GM12878 (cell line): ENCODE results near the gene TXLNB. TPM values are rescaled to one million over a fixed set of nuclear protein-coding genes. Genes with fewer than 3 reads are reported as not detected.

Experiments used
- ATAC-seq: fragments of 200-7000 bp; cut with Tn5 transposase; 3 replicates; pipeline ENCODE4 v1.9.1; 2020; ENCODE audit warnings: mild to moderate bottlenecking, moderate library complexity
- BruUV-seq: library from RNA; stranded (reverse); fragments of 400-500 nt; replicated peaks from 2 replicates; lab custom pipeline; 2021; lab: Mats Ljungman, UMichigan
- CTCF ChIA-PET: fragments of 300-600 bp; sonication (Branson Sonifier 250); formaldehyde crosslinking; extraction: SDS; loops from one replicate; lab custom pipeline; 2021; ENCODE audit warnings: inconsistent platforms; lab: Yijun Ruan, JAX
- POLR2A ChIA-PET: fragments of 350-600 bp; formaldehyde crosslinking; extraction: SDS; loops from one replicate; lab custom pipeline; 2021; ENCODE audit warnings: inconsistent platforms; lab: Charles Lee
- RAD21 ChIA-PET: fragments of 300-600 bp; sonication (Branson Sonifier 250); formaldehyde crosslinking; loops from one replicate; lab custom pipeline; 2023; ENCODE audit warnings: antibody characterized with exemption; ENCODE audit not compliant: unreplicated experiment; lab: Charles Lee
- SMC1A ChIA-PET: fragments of 300-600 bp; sonication (Branson Sonifier 250); formaldehyde crosslinking; loops from one replicate; lab custom pipeline; 2023; ENCODE audit not compliant: unreplicated experiment, uncharacterized antibody; lab: Charles Lee
- DNase-seq: peaks from one replicate; pipeline ENCODE4 v3.0.0-alpha.2; 2011; ENCODE audit warnings: low read depth, low spot score
- FAIRE-seq: peaks from 3 replicates; lab custom pipeline; 2011; peaks lifted over from hg19 to GRCh38; lab: Jason Lieb, UNC
- H2AFZ ChIP-seq: 2 replicates; pipeline ENCODE4 v1.6.0; 2011; ENCODE audit warnings: low read depth, low read length, control low read depth; ENCODE audit not compliant: control insufficient read depth
- H3K27ac ChIP-seq: 2 replicates; pipeline ENCODE4 v1.5.1; 2011; ENCODE audit warnings: control low read depth; ENCODE audit not compliant: control insufficient read depth, insufficient read depth
- H3K27me3 ChIP-seq, 2 experiments: replicated peaks in 1 of 2; 2 replicates each; pipeline versions ENCODE4 v1.6.0 to v1.6.1; 2011; ENCODE audit warnings: low read length in 1 of 2; ENCODE audit not compliant: control insufficient read depth in 2 of 2, insufficient read depth in 2 of 2
- H3K36me3 ChIP-seq, 2 experiments: 2 replicates each; pipeline ENCODE4 v1.5.1; 2011; ENCODE audit warnings: low read length in 1 of 2; ENCODE audit not compliant: control insufficient read depth in 2 of 2, insufficient read depth in 2 of 2
- H3K4me1 ChIP-seq: 2 replicates; pipeline ENCODE4 v1.6.1; 2011; ENCODE audit warnings: mild to moderate bottlenecking, low read length, moderate library complexity, mixed read lengths; ENCODE audit not compliant: control insufficient read depth, insufficient read depth
- H3K4me2 ChIP-seq: 2 replicates; pipeline ENCODE4 v1.6.0; 2011; ENCODE audit warnings: control low read depth; ENCODE audit not compliant: control insufficient read depth, insufficient read depth
- H3K4me3 ChIP-seq: fragments of 200-600 bp; sonication (generic); 2 replicates; pipeline ENCODE4 v1.5.1; 2016
- H3K79me2 ChIP-seq: 2 replicates; pipeline ENCODE4 v1.6.0; 2011; ENCODE audit warnings: low read length; ENCODE audit not compliant: control insufficient read depth, insufficient read depth
- H3K9ac ChIP-seq: 2 replicates; pipeline ENCODE4 v1.8.0; 2011; ENCODE audit warnings: low read length, control low read depth, mixed read lengths; ENCODE audit not compliant: control insufficient read depth, insufficient read depth
- H3K9me3 ChIP-seq: replicated peaks from 3 replicates; pipeline ENCODE4 v1.5.1; 2011; ENCODE audit warnings: mild to moderate bottlenecking, low read length; ENCODE audit not compliant: control insufficient read depth, insufficient read depth
- H4K20me1 ChIP-seq: 2 replicates; pipeline ENCODE4 v1.6.0; 2011; ENCODE audit not compliant: control insufficient read depth, insufficient read depth
- BHLHE40 ChIP-seq, 2 experiments: fragments of 450-650 bp in 1 of 2; IDR thresholded peaks; 2 replicates each; pipeline ENCODE4 v1.6.1; 2011 to 2017; ENCODE audit warnings: low read depth in 2 of 2, borderline replicate concordance in 1 of 2, improper control_type of control experiment in 1 of 2, low read length in 1 of 2, mild to moderate bottlenecking in 1 of 2
- NBN ChIP-seq: fragments of 450-650 bp; IDR thresholded peaks from 2 replicates; pipeline ENCODE4 v1.6.1; 2016
- NKRF ChIP-seq: fragments of 450-650 bp; conservative IDR thresholded peaks from 2 replicates; pipeline ENCODE4 v1.6.1; 2017; ENCODE audit warnings: mild to moderate bottlenecking, moderate library complexity
- PKNOX1 ChIP-seq: fragments of 450-650 bp; IDR thresholded peaks from 2 replicates; pipeline ENCODE4 v1.6.1; 2016; ENCODE audit warnings: mild to moderate bottlenecking
- SREBF1 ChIP-seq: IDR thresholded peaks from 2 replicates; pipeline ENCODE4 v1.6.1; 2012; ENCODE audit warnings: mild to moderate bottlenecking, low read length
- SRF ChIP-seq, 2 experiments: IDR thresholded peaks; 2 replicates each; pipeline ENCODE4 v1.6.1; 2011; ENCODE audit warnings: low read depth in 2 of 2, low read length in 2 of 2, mild to moderate bottlenecking in 1 of 2, moderate library complexity in 1 of 2
- TARDBP ChIP-seq: IDR thresholded peaks from 2 replicates; pipeline ENCODE4 v1.6.1; 2016; ENCODE audit warnings: borderline replicate concordance
- USF2 ChIP-seq: IDR thresholded peaks from 2 replicates; pipeline ENCODE4 v1.6.1; 2011; ENCODE audit warnings: low read depth, low read length, improper control_type of control experiment, borderline replicate concordance
- ZBTB40 ChIP-seq: fragments of 450-650 bp; IDR thresholded peaks from 2 replicates; pipeline ENCODE4 v1.6.1; 2016; ENCODE audit warnings: mild to moderate bottlenecking, moderate library complexity, borderline replicate concordance
- ZNF384 ChIP-seq: IDR thresholded peaks from 2 replicates; pipeline ENCODE4 v1.6.1; 2012; ENCODE audit warnings: low read depth, mild to moderate bottlenecking, low read length, improper control_type of control experiment, borderline replicate concordance
- WGBS: methylation state at CpG from one replicate; pipeline ENCODE4 v1.1.6; 2016; ENCODE audit warnings: low lambda C conversion rate; ENCODE audit not compliant: insufficient replicate concordance, insufficient coverage; ENCODE audit errors: missing lambda C conversion rate; 5-methylcytosine and 5-hydroxymethylcytosine counted together
- in situ Hi-C: fragments of 300-500 bp; cut with MboI; formaldehyde crosslinking; loops from 9 replicates; pipeline ENCODE4 v1.14.3; 2018; ENCODE audit warnings: mixed read lengths
- intact Hi-C: fragments of 100-400 bp; cut with micrococcal nuclease; formaldehyde crosslinking; loops from one replicate; pipeline ENCODE4 v1.14.2; 2022; ENCODE audit not compliant: unreplicated experiment
- polyA plus RNA-seq, 11 experiments: library from polyadenylated mRNA; depleted of rRNA in 4 of 11; unstranded in 6 of 11; stranded (reverse) in 5 of 11; fragments of >200 nt; fragmentation: Nextera tagmentation in 4 of 11; fragmentation: Illumina TruSeq in 1 of 11; extraction: Ambion mirVana in 4 of 11; extraction: Trizol in 1 of 11; gene quantifications; 1 replicate in 1 of 11; 2 replicates in 10 of 11; pipeline versions ENCODE4 v1.2.1 to v1.2.3, GENCODE V29; 2011 to 2016; ENCODE audit warnings: inconsistent platforms in 2 of 11, missing spikeins in 2 of 11, low read depth in 1 of 11
- total RNA-seq, 4 experiments: library from RNA; depleted of rRNA in 3 of 4; stranded (reverse); fragments of >200 nt in 3 of 4; fragmentation: Illumina TruSeq in 1 of 4; extraction: Trizol in 1 of 4; gene quantifications; 2 replicates each; pipeline versions ENCODE4 v1.2.1 to v1.2.3, GENCODE V29; 2013 to 2021

TXLNB gene
- total and polyA plus RNA-seq, 10 of the 15 experiments (the other 5 are each of a cell fraction or from before 2014, with no cell fraction given) = 0.07 to 1.3 (median 0.22) TPM; not detected in 1

- TF ChIP-seq TARDBP = no peak
- TF ChIP-seq, all 136 proteins: peak for 0
Measured at GRCh38 chr6:139311831-139312230, 20.0 kb upstream of the TXLNB start (continued).

- H2AFZ ChIP-seq = no peak overlapping the region
- H3K27ac ChIP-seq = no peak overlapping the region
- ChIA-PET POLR2A (no interaction called here), CTCF (interaction anchor here (1.0 to 1.1 kb wide), 2 partner anchors 16 to 56 kb away, joined by 3 to 5 read pairs; no protein-coding TSS in a partner anchor), RAD21 (interaction anchor here (1.1 kb wide), 1 partner anchor 90 kb away, joined by 4 read pairs; no protein-coding TSS in a partner anchor), SMC1A (no interaction called here)
- H3K4me2 ChIP-seq = no peak overlapping the region
- no peaks in the 10 kb centered on the region; the same call in 1 of the 2 replicates for H3K4me1 ChIP-seq
- in situ Hi-C loops = no loop called here
- H4K20me1 ChIP-seq = no peaks in the 10 kb centered on the region
- no peaks in the 10 kb centered on the region for H3K27me3 ChIP-seq
- no peak for ATAC-seq
- intact Hi-C loops = no loop called here
- TF ChIP-seq ZBTB40 = no peak
- no peak for TF ChIP-seq SREBF1
- no peak for TF ChIP-seq USF2
- TF ChIP-seq BHLHE40 (IDR thresholded peaks at IDR 0.05; ENCODE audit: borderline replicate concordance in 1 of 2, low read depth in 2 of 2, low read length in 1 of 2) = no peak
- no peak for TF ChIP-seq NBN
- no peak for TF ChIP-seq NKRF
- TF ChIP-seq ZNF384 = no peak
- TF ChIP-seq SRF (IDR thresholded peaks at IDR 0.05; ENCODE audit: low read depth in 2 of 2, low read length in 2 of 2) = no peak
- no peak for TF ChIP-seq PKNOX1
- H3K79me2 ChIP-seq = no peaks in the 10 kb centered on the region
- DNase-seq = no peak
- no TSS peak for BruUV-seq
- H3K4me3 ChIP-seq = no peak overlapping the region
- WGBS = 95% methylated on average over 2 of the region's 2 CpGs
- FAIRE-seq = no peak
- H3K9ac ChIP-seq = no peak overlapping the region
- no peaks in the 10 kb centered on the region for H3K9me3 ChIP-seq
- no peaks in the 10 kb centered on the region for H3K36me3 ChIP-seq
Measured at GRCh38 chr6:139308936-139309603, 17.3 kb upstream of the TXLNB start.
